Nucleus accumbens (tissue), 56 donors: Measurements from ENCODE around the gene NUDT19.
"Not testable (repeated sequence)": the region's sequence is repeated elsewhere in the genome, so short reads cannot be mapped to it uniquely, and the experiment has no call there.

Experiments
- DNase-seq, 56 donors: peaks; one replicate each; lab custom pipeline; 2025; lab: John Stamatoyannopoulos, UW

The NUDT19 gene

DNA sequence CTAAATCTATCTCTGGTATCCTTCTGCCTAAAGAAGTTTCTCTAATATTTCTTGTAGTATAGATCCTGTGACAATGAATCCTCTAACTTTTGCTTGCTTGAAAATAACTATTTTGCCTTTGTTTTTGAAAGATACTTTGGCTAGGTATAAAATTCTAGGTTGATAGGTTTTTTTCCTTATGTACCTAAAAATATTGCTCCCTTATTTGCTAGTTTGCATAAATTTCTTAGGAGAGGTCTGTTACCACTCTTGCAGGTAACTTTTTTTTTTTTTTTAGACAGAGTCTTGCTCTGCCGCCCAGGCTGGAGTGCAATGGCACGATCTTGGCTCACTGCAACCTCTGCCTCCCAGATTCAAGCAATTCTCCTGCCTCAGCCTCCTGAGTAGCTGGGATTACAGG is 12.4 kb downstream of the NUDT19 start:
- DNase-seq, result not testable (repeated sequence)

DNA sequence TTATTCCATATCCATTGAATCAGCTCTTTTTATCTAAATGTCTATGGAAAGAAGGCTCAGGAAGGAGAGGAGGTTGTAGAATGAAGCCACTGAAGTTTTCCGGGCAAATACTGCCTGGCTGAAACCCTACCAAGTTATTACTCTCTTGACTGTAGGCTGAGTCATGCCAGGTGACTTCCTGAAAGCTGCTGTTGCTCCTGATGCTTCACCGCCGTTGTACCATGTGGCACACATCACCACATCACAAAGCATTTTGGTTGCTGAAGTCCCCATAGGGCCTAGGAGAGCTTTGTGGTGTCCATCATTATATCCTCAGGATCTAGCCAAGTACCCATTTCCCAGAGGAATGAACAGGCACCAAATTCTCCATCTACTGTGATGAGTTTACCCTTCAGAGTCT is 16.8 kb downstream of the NUDT19 start:
- DNase-seq, result no peak

- DNase-seq, result no peak
Observed at GRCh38 chr19:32709032-32709431, 17.4 kb downstream of the NUDT19 start.

DNA sequence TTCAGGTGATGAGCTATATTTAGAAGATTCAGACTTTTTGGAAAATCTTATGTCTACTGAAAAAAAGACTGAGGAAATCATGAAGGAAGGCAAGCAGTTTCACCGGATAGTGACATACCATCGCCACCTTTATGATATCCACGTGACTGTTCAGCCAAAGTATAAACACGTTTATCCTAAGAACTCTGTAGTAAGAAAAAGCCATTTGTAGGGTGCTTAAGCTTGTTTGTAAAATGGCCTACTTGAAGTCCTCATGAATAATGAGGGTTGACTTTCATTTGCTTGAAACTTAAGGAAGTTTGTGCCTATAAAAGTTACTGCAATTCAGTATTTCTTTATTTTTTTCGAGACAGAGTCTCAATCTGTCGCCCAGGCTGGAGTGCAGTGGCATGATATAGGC is 20.1 kb downstream of the NUDT19 start:
- no peak for DNase-seq

DNA sequence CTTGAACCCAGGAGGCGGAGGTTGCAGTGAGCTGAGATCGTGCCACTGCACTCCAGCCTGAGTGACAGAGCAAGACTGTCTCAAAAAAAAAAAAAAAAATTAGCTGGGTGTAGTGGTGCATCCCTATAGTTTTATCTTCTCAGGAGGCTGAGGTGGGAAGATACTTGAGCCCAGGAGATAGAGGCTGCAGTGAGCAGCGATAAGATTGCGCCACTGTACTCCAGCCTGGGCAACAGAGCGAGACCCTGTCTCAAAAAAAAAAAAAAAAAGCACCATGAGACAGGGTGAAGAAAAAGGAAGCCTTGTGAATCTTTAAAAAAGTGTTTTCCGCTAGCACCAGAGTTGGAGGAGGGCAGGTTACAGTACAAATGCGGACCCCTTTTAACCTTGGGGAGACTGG is 24.6 kb downstream of the NUDT19 start:
- not testable (repeated sequence) for DNase-seq

DNA sequence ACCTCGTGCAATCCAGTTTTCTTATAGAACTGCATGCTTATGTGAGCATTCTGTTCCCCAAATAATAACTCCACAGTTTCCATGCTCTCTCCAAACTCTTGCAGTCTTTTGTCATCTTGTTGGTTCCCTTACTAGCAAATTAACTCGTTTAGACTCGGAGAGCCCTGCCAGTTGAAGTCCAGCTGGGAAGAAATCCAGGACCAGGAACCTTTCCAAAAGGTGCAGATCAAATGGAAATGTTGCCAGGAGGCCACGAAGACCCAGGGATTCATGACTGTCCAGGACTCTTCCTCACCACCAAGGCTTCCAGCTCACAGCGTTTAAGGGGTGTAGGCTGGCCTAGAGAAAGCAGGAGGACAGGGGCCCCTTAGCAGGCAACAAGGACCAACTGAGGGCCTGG is 25.9 kb downstream of the NUDT19 start:
- no peak for DNase-seq

GRCh38 chr19:32718286-32718685 is 26.7 kb downstream of the NUDT19 start:
- DNase-seq, result peak in 4 of 56 donors; percentile 1 to 21 (median 12)

DNA sequence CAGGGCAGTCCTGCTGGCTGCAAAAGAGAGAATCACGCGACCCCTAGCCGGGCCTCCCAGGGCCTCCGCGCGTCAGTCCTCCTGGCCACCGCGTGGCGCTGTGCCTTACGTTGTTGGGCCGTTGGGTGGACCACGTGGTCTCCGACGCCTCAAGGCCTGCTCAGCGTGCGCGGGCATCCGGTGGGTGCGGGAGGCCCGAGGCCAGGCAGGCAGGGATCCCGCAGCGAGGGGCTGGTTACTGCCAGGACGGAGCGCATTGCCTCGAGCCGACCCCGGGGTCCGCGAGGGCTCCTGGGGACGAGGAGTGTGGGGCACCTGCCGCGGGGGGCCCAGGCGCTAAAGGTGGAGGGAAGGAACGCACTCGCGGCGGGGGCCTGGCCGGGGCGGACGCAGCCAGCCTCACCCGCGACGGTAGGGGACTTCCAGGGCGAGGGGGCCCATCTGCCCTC is 28.0 kb downstream of the NUDT19 start, which contains the start of gene TDRD12:
TSS of gene TDRD12 (plus strand) at position 157 of the 449 bp plus-strand sequence. CDS start 306 bp downstream, outside the sequence.
- no peak for DNase-seq

DNA sequence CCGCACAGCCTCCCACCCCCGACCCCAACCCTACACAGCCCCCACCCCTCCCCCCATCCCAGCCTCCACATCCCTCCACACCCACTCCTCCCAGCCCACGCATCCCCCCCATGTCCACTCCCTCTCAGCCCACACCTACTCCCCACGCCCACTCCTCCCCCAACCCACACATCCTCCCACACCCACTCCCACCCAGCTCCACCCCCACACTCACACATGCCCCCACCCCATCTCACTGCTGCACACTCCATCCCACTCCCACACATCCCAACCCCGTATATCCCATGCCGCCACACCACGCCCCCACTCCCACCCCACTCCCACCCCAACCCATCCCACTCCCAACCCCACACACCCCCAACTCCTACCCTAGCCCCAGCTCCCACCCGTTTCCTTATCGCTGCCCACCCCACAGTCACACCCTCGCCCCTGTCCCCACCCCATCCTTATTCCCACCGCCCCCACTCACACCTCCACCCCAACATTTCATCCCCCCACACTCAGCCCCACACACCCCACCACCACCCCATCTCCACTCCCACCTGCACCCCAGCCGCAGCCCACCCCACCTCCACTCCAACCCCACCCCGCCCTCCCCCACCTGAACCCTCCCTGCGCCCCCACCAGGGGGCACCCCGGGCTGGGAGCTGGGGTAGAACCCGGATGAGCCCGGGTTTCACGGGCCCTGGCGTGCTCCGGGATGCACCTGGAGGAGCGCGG is 28.8 kb downstream of the NUDT19 start:
- no peak for DNase-seq

- no peak for DNase-seq
Observed at GRCh38 chr19:32720936-32721250, 29.3 kb downstream of the NUDT19 start.

GRCh38 chr19:32735936-32736335 is 44.3 kb downstream of the NUDT19 start:
- DNase-seq, result no peak

DNA sequence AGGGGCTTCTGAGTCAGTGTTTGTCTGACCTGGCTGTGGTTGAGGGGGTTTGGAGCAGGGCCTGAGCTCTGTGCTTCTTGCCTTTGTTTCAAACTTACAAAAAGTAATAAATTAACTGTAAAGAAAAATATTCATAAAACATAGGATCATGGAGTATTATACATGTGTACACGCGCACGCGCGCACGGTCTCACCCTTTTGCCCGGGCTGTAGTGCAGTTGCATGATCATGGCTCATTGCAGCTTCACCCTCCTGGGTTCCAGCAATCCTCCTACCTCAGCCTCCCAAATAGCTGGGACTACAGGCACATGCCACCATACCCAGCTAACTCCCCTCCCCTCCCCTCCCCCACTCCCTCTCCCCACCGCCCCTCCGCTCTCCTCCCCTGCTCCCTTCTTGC is 51.4 kb downstream of the NUDT19 start:
- no peak for DNase-seq

GRCh38 chr19:32743447-32743846 is 51.8 kb downstream of the NUDT19 start:
- no peak for DNase-seq

DNA sequence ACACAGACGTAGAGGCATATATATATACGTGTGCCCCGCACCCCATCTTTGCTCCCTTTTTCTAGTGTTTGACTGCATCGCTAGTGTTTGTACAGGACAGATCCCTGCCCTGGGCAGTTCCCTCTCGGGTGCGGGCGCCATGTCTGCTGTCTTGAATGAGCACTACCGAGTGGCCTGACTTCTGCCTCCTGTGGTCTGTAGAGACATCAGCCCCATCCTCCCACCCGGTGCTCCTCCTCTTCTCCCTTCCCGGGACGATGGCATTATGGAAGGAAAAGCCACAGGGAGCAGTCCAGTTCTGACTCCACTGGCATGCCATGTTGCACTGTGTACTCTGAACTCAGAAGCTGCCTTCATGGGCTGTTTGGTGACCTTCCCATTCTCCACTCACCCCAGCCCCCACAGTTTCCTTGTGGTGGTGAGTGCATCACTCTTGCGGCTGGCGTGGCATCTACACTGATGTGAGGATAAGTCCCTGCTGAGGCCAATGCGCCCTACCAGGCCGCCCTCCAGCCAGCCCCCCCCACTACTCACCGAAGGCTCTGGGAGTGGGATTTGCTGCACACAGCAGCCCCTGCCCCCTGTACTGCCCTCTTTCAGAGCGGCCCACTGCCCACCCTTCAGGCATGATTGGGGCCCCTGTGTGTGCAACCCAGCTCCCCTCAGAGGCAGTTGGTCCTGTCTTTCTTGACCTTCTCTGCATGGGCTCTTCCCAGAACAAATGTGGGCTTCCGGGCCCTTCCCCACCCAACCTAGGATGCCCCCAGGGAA is 53.1 kb downstream of the NUDT19 start:
- no peak for DNase-seq

DNA sequence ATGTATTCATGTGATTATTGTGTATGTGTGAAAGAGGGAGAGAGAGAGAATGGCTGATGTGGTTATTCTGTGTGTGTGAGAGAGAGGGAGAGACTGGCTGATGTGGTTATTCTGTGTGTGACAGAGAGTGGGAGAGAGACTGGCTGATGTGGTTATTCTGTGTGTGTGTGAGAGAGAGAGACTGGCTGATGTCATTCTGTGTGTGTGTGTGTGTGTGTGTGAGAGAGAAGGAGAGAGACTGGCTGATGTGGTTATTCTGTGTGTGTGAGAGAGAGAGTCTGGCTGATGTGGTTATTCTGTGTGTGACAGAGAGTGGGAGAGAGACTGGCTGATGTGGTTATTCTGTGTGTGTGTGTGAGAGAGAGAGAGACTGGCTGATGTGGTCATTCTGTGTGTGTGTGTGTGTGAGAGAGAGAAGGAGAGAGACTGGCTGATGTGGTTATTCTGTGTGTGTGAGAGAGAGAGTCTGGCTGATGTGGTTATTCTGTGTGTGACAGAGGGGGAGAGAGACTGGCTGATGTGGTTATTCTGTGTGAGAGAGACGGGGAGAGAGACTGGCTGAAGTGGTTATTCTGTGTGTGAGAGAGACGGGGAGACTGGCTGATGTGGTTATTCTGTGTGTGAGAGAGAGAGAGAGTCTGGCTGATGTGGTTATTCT is 54.1 kb downstream of the NUDT19 start:
- peak in 2 of 56 donors; percentile 2 to 6 for DNase-seq

GRCh38 chr19:32746631-32747196 is 55.1 kb downstream of the NUDT19 start:
- peak in 1 of 56 donors; percentile 3 for DNase-seq

DNA sequence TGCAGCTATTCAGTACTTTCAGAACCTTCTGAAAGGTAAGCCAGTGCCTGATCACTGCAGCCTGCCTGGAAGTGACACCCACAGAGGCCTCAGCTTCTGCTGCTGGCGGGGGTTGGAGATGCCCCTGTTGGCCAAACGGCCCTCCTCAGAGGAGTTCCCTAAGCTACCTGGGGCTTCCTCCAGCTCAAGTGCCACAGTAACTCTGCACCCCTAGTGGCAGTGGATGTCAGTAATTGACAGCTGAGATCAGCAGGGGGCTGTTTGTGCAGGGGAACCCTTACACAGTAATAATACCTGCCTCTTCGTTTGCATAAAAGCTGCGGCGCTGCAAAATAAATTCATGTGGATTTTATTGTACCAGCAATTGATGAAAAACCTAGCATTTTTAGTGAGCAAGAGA is 56.9 kb downstream of the NUDT19 start:
- no peak for DNase-seq

- DNase-seq, result no peak
Observed at GRCh38 chr19:32748948-32749347, 57.3 kb downstream of the NUDT19 start.

GRCh38 chr19:32749361-32749760 is 57.7 kb downstream of the NUDT19 start:
- DNase-seq, result no peak

GRCh38 chr19:32750441-32751055 is 58.9 kb downstream of the NUDT19 start:
- DNase-seq, result no peak

DNA sequence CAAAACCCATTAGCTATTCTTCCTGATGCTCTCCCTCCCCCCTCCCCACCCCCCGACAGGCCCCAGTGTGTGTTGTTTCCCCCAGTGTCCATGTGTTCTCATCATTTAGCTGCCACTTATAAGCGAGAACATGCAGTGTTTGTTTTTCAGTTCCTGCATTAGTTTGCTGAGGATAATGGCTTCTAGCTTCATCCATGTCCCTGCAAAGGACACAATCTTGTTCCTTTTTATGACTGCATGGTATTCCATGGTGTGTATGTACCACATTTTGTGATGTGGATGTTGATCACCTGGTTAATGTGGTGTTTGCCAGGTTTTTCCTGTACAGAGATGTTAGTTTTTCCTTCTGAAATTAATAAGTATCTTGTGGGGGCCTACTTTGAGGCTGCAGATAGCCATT is 59.4 kb downstream of the NUDT19 start:
- no peak for DNase-seq
